HG03432 (cell line): ENCODE measurements around the gene CCDC30.
"Not testable (repeated sequence)": the region's sequence is repeated elsewhere in the genome, so short reads cannot be mapped to it uniquely, and the experiment has no call there.

ENCODE experiments used
- ATAC-seq: cut with Tn5 transposase; IDR thresholded peaks from one replicate; pipeline ENCODE4 v1.9.1; 2021; ENCODE audit warnings: mild to moderate bottlenecking, moderate library complexity; ENCODE audit not compliant: unreplicated experiment

CCDC30 gene

GRCh38 chr1:42450061-42450460 is 13.0 kb upstream of the CCDC30 start:
- no peak for ATAC-seq

- no peak for ATAC-seq
These were observed 9.7 kb upstream of the CCDC30 start for GRCh38 chr1:42453386-42453785.

GRCh38 chr1:42454403-42454802 is 8.7 kb upstream of the CCDC30 start:
- ATAC-seq, result no peak

- peak; percentile 87 for ATAC-seq
These were observed 6.9 kb upstream of the CCDC30 start, which contains the start of the genes PPCS and ZMYND12 for GRCh38 chr1:42456010-42456753. PPCS (plus strand) TSS chr1:42456543; CDS start chr1:42456566, 23 bp downstream. ZMYND12 (minus strand) TSS chr1:42456022; CDS start chr1:42455997, 25 bp downstream.

- ATAC-seq, result peak; percentile 55
These were observed 6.4 kb upstream of the CCDC30 start for GRCh38 chr1:42456754-42457089.

- no peak for ATAC-seq
These were observed 1.9 kb upstream of the CCDC30 start for GRCh38 chr1:42461196-42461595.

GRCh38 chr1:42463921-42464320 is 835 bp downstream of the CCDC30 start:
- ATAC-seq, result no peak

- no peak for ATAC-seq
These were observed 2.9 kb downstream of the CCDC30 start for GRCh38 chr1:42466030-42466429.

GRCh38 chr1:42469727-42470126 is 6.6 kb downstream of the CCDC30 start:
- ATAC-seq, result no peak

GRCh38 chr1:42476605-42477004 is 13.5 kb downstream of the CCDC30 start:
- ATAC-seq, result no peak

- not testable (repeated sequence) for ATAC-seq
These were observed 14.3 kb downstream of the CCDC30 start for GRCh38 chr1:42477354-42477753.

GRCh38 chr1:42477775-42478174 is 14.7 kb downstream of the CCDC30 start:
- no peak for ATAC-seq

- ATAC-seq, result no peak
These were observed 16.5 kb downstream of the CCDC30 start for GRCh38 chr1:42479621-42480020.

GRCh38 chr1:42480921-42481320 is 17.8 kb downstream of the CCDC30 start:
- no peak for ATAC-seq

- ATAC-seq, result no peak
These were observed 19.6 kb downstream of the CCDC30 start for GRCh38 chr1:42482635-42483153.

GRCh38 chr1:42484382-42484781 is 21.3 kb downstream of the CCDC30 start:
- no peak for ATAC-seq

- ATAC-seq, result no peak
These were observed 27.2 kb downstream of the CCDC30 start for GRCh38 chr1:42490237-42490636.

GRCh38 chr1:42502031-42502430 is 38.9 kb downstream of the CCDC30 start:
- not testable (repeated sequence) for ATAC-seq

GRCh38 chr1:42504535-42505128 is 41.5 kb downstream of the CCDC30 start:
- ATAC-seq, result no peak

GRCh38 chr1:42506576-42506975 is 43.5 kb downstream of the CCDC30 start:
- no peak for ATAC-seq

- ATAC-seq, result not testable (repeated sequence)
These were observed 48.6 kb downstream of the CCDC30 start for GRCh38 chr1:42511581-42512155.

- ATAC-seq, result no peak
These were observed 55.8 kb downstream of the CCDC30 start for GRCh38 chr1:42518908-42519307.
